Peyer's patch (tissue), 4 donors: Measurements from ENCODE around the gene BRD3. TPM values are rescaled to one million over a fixed set of nuclear protein-coding genes. Genes with fewer than 3 reads are reported as not detected.
"Not testable (repeated sequence)": the region's sequence is repeated elsewhere in the genome, so short reads cannot be mapped to it uniquely, and the experiment has no call there.

ENCODE experiments used
- DNase-seq, 3 donors: peaks; one replicate each; pipeline ENCODE4 v3.0.0-alpha.2; 2017 to 2019
- H3K27ac ChIP-seq, 4 donors: fragments of 200-600 bp; sonication (generic); one replicate each; pipeline ENCODE4 v1.5.1; 2016 to 2019
- H3K27me3 ChIP-seq, 2 donors: fragments of 200-600 bp; sonication (generic); one replicate each; pipeline ENCODE4 v1.5.1; 2019
- H3K36me3 ChIP-seq, 3 donors: fragments of 200-600 bp; sonication (generic); one replicate each; pipeline ENCODE4 v1.5.1; 2016 to 2019
- H3K4me1 ChIP-seq, 4 donors: fragments of 200-600 bp; sonication (generic); one replicate each; pipeline ENCODE4 v1.5.1; 2016 to 2019
- H3K4me3 ChIP-seq, 4 donors: fragments of 200-600 bp; sonication (generic); 1 replicate in 3 of 4; 2 replicates in 1 of 4; pipeline ENCODE4 v1.5.1; 2016 to 2019; ENCODE audit warnings: mild to moderate bottlenecking in 1 of 4
- H3K9me3 ChIP-seq, 4 donors: fragments of 200-600 bp; sonication (generic); one replicate each; pipeline ENCODE4 v1.5.1; 2016 to 2019; ENCODE audit warnings: mild to moderate bottlenecking in 1 of 4
- POLR2A ChIP-seq, 2 donors: fragments of 450-650 bp; IDR thresholded peaks; one replicate each; pipeline ENCODE4 v1.5.1; 2017; ENCODE audit warnings: antibody characterized with exemption in 2 of 2, mild to moderate bottlenecking in 2 of 2, moderate library complexity in 2 of 2
- total RNA-seq, 4 donors: library from RNA; depleted of rRNA; stranded (reverse); fragments of >200 nt; gene quantifications; one replicate each; pipeline ENCODE4 v1.1.0, GENCODE V29; 2016
- TF ChIP-seq, protein P1 (sequence below), 6 experiments: fragments of 450-650 bp in 4 of 6; fragments of 200-600 bp in 2 of 6; sonication (generic) in 1 of 6; IDR thresholded peaks; one replicate each; pipeline ENCODE4 v1.5.1; 2017 to 2019; ENCODE audit warnings: antibody characterized with exemption in 6 of 6, mild to moderate bottlenecking in 3 of 6, moderate library complexity in 1 of 6

Gene BRD3
- total RNA-seq, 4 donors from 2014 or later: 16.3 to 57.8 (median 35.0) TPM

DNA sequence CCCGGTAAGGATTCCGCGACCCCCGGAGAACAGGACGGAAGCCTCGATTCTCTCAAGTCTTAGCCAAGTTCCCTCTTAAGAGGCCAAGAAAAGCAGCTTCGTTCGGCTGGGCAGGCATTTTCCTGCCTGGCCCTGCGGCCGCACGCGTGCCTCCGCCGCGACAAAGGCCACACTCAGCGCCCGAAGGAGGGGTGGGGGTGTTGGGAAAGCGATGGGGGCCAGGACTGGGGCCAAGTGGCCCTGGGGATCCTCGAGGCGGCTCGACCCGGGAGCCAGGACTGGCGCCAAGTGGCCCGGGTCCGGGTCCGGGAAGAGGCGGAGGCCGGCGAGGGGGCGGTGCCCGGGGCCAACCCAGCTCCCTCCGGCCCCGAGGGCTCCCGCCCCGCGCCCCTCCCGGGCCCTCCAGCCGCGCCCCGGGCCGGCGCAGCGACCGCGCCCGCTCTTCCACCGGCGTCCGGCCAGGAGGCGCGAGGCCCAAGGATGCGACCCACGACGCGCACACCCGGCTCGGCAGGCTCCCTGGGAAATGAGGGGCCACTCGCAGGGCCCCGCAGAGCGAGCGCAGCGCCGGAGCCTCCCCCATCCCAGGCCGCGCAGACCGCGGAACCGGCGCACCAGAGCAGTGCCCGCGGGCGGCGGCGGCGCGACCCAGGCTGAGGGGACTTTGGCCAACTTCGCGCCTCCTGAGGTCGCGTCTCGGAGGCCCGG is 76.5 kb downstream of the BRD3 start:
- TF ChIP-seq, protein P1, sequence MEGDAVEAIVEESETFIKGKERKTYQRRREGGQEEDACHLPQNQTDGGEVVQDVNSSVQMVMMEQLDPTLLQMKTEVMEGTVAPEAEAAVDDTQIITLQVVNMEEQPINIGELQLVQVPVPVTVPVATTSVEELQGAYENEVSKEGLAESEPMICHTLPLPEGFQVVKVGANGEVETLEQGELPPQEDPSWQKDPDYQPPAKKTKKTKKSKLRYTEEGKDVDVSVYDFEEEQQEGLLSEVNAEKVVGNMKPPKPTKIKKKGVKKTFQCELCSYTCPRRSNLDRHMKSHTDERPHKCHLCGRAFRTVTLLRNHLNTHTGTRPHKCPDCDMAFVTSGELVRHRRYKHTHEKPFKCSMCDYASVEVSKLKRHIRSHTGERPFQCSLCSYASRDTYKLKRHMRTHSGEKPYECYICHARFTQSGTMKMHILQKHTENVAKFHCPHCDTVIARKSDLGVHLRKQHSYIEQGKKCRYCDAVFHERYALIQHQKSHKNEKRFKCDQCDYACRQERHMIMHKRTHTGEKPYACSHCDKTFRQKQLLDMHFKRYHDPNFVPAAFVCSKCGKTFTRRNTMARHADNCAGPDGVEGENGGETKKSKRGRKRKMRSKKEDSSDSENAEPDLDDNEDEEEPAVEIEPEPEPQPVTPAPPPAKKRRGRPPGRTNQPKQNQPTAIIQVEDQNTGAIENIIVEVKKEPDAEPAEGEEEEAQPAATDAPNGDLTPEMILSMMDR (IDR thresholded peaks at IDR 0.05): no peak
- DNase-seq: peak in 1 of 3 donors; percentile 74
- H3K4me1 ChIP-seq: peaks cover 0 to 32% (median 18%) of the 10 kb centered on the region in 4 donors

DNA sequence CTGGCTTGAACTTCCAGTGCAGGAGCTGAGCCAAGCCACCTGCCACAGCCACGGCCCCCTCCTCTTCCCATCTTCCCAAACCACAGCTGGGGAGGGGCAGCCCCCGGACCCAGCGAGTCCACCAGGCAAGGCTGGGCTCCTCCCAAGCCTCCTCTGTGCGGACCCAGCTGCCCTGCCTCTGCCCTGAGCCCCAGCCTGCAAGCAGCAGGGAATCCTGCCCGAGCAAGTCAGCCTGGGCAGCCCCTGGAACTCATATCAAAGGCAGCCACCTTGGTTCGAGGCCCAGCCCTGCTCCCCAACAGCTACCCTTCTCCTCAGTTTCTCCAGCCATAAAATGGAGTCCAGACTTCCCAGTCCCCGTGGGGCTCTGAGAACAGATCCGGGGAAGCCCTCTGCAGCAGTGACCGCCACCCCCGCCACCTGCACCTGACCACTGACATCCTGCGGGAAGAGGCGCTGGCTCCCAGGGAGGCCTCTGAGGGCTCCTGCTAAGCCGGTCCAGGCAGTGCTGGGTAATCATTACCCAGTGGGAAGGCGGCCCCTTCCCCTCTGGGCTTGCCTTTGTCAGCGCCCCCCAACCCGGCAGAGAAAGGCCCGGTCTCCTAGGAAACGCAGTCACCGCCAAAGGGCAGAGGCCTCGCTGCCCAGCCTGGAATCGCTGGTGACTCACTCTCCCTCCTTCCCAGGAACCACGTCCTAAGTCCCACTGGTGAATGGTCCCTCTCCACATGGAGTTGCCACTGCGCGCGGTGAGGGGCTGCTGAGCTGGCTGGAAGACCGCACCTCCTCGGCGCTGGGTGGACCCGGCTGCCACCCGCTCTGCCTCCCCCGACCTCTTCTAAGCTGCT is 77.2 kb downstream of the BRD3 start:
- H3K4me3 ChIP-seq: peak overlapping the region; percentile 59 to 94 (median 90)
- H3K4me1 ChIP-seq: peaks cover 0 to 32% (median 18%) of the 10 kb centered on the region in 4 donors
- TF ChIP-seq, protein P1 (IDR thresholded peaks at IDR 0.05): no peak
- peak in 1 of 2 donors; percentile 85 for TF ChIP-seq POLR2A (IDR thresholded peaks at IDR 0.05)
- no peaks in the 10 kb centered on the region for H3K27me3 ChIP-seq
- DNase-seq: peak in 2 of 3 donors; percentile 80 to 84
- H3K27ac ChIP-seq: peak overlapping the region; percentile 88 to 95 (median 92)
- no peaks in the 10 kb centered on the region for H3K36me3 ChIP-seq
- H3K9me3 ChIP-seq: no peaks in the 10 kb centered on the region

More for the DNA sequence above, 76.5 kb downstream of the BRD3 start:
- H3K27ac ChIP-seq: peak overlapping the region; percentile 88 to 95 (median 92)
- H3K4me3 ChIP-seq: peak overlapping the region; percentile 59 to 94 (median 90)
- no peaks in the 10 kb centered on the region for H3K27me3 ChIP-seq
- H3K36me3 ChIP-seq: no peaks in the 10 kb centered on the region
- no peaks in the 10 kb centered on the region for H3K9me3 ChIP-seq

DNA sequence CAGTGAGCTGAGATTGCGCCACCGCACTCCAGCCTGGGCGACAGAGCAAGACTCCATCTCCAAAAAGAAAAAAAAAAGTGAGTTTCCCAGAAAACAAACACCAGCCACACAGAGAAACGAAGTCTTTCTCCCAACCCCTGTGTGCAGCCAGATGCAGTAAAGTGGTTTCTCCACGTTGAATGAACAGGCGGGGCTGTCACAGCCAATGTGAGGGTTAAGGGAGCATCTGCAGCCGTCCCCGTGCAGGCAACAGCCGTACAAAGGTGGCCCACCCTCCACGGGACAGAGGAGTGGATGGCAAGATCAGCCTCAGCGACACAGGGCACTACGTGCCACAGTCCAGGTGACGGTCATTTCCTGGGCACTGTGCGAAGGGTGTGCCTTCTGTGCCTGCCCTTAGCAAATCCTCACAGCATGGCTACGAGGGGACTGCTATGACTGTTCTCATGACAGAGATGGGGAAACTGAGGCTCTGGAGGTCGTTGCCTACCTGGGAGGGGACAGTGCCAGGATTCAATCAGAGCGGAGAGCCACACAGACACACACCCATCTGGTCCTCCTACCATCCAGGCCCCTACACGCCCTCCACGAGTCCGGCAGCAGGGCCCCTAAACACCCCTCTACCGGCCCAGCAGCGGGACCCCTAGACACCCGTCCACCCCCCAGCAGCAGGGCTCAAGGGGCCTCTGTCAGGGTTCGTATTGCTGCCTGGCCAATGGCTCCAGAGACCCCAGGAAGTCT is 78.0 kb downstream of the BRD3 start:
- peaks cover 0 to 32% (median 18%) of the 10 kb centered on the region in 4 donors for H3K4me1 ChIP-seq
- no peaks in the 10 kb centered on the region for H3K36me3 ChIP-seq
- peak in 1 of 2 donors; percentile 32 for TF ChIP-seq POLR2A (IDR thresholded peaks at IDR 0.05)
- TF ChIP-seq, protein P1 (IDR thresholded peaks at IDR 0.05): no peak
- no peaks in the 10 kb centered on the region for H3K9me3 ChIP-seq
- peak in 1 of 3 donors; percentile 56 for DNase-seq
- peak overlapping the region in 3 of 4 donors; percentile 86 to 94 (median 93) for H3K4me3 ChIP-seq
- H3K27me3 ChIP-seq: no peaks in the 10 kb centered on the region
- peak overlapping the region; percentile 88 to 95 (median 92) for H3K27ac ChIP-seq

GRCh38 chr9:133988771-133989170 is 79.1 kb downstream of the BRD3 start:
- H3K9me3 ChIP-seq, H3K36me3 ChIP-seq, H3K4me3 ChIP-seq, H3K27ac ChIP-seq, H3K27me3 ChIP-seq: not testable (repeated sequence)
- peak in 1 of 3 donors; percentile 16 for DNase-seq
- peaks cover 0 to 26% (median 13%) of the 10 kb centered on the region in 4 donors for H3K4me1 ChIP-seq

DNA sequence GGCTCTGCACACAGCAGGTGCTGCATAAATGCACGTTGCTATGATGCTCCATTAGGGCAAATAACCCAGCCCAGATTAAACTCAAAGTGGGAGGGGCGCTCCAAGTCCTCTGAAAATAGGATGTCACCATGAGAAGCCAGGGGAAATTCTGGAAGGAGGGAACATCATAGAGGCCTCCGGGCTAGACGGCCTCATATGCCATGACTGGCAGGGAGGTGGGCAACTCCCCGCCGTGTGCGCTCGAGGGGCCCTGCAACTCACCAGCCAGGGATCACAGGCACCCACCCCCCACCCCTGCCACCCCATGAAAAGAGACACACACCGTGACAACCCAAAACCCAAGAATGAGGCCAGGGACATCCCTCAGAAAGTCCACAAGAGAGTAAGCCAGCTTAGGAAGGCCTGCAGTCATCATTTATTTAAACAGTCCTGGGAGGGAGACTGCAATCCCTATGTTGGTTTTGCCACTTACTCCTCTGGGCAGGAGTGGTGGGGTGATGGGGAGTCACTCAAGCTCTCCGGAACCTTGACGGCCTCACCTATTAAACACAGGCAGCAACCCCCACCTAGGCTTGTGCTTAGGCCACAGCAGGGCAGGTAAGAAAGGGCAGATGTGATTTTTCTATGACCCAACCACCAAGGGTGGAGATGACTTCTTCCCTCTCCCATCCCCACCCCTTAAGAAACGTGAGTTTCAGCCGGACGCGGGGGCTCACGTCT is 79.7 kb downstream of the BRD3 start:
- H3K4me3 ChIP-seq: no peak overlapping the region
- H3K4me1 ChIP-seq: peaks cover 0 to 20% (median 6%) of the 10 kb centered on the region in 4 donors
- H3K36me3 ChIP-seq: no peaks in the 10 kb centered on the region
- no peaks in the 10 kb centered on the region for H3K9me3 ChIP-seq
- DNase-seq: peak in 1 of 3 donors; percentile 22
- H3K27me3 ChIP-seq: no peaks in the 10 kb centered on the region
- TF ChIP-seq POLR2A (IDR thresholded peaks at IDR 0.05): no peak
- TF ChIP-seq, protein P1 (IDR thresholded peaks at IDR 0.05): no peak
- H3K27ac ChIP-seq: no peak overlapping the region
